Measurements from ENCODE around the gene HSPA6.

DNA sequence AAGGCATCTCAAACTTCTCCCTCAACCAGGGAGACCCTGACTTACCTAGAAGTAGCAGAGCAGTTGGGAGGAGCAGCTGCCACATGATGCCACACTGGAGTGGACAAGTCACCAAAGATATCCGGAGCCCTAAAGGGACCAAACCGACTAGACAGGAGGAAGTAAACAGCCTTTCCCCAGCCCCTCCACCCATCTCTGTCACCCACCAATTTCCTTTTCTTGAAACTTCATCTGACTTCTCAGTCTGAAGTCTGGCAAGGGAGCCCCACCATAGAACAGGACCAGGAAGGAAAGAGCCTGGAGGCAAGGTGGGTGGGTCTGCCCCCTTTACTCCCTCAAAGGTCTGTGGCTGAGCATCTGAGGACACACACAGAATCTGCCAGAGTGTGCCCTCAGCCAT is 25.3 kb downstream of the HSPA6 start, which contains the start of gene FCGR3A:
- TF ChIP-seq, protein P1, sequence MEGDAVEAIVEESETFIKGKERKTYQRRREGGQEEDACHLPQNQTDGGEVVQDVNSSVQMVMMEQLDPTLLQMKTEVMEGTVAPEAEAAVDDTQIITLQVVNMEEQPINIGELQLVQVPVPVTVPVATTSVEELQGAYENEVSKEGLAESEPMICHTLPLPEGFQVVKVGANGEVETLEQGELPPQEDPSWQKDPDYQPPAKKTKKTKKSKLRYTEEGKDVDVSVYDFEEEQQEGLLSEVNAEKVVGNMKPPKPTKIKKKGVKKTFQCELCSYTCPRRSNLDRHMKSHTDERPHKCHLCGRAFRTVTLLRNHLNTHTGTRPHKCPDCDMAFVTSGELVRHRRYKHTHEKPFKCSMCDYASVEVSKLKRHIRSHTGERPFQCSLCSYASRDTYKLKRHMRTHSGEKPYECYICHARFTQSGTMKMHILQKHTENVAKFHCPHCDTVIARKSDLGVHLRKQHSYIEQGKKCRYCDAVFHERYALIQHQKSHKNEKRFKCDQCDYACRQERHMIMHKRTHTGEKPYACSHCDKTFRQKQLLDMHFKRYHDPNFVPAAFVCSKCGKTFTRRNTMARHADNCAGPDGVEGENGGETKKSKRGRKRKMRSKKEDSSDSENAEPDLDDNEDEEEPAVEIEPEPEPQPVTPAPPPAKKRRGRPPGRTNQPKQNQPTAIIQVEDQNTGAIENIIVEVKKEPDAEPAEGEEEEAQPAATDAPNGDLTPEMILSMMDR (IDR thresholded peaks at IDR 0.05; ENCODE audit: low read depth, low read length, missing input control): no peak
- TF ChIP-seq ZBTB33 (IDR thresholded peaks at IDR 0.05) (no peak), TAF1 (conservative IDR thresholded peaks at IDR 0.05) (no peak), HNF4G (IDR thresholded peaks at IDR 0.05) (no peak), YY1 (IDR thresholded peaks at IDR 0.05) (no peak), ATF3 (IDR thresholded peaks at IDR 0.05) (no peak), SP1 (IDR thresholded peaks at IDR 0.05) (no peak), GABPA (IDR thresholded peaks at IDR 0.05 in 1 of 2, conservative IDR thresholded peaks at IDR 0.05 in 1 of 2) (no peak), RAD21 (IDR thresholded peaks at IDR 0.05) (no peak), HNF4A (conservative IDR thresholded peaks at IDR 0.05) (no peak), JUND (IDR thresholded peaks at IDR 0.05) (no peak)
- TF ChIP-seq, protein P2, sequence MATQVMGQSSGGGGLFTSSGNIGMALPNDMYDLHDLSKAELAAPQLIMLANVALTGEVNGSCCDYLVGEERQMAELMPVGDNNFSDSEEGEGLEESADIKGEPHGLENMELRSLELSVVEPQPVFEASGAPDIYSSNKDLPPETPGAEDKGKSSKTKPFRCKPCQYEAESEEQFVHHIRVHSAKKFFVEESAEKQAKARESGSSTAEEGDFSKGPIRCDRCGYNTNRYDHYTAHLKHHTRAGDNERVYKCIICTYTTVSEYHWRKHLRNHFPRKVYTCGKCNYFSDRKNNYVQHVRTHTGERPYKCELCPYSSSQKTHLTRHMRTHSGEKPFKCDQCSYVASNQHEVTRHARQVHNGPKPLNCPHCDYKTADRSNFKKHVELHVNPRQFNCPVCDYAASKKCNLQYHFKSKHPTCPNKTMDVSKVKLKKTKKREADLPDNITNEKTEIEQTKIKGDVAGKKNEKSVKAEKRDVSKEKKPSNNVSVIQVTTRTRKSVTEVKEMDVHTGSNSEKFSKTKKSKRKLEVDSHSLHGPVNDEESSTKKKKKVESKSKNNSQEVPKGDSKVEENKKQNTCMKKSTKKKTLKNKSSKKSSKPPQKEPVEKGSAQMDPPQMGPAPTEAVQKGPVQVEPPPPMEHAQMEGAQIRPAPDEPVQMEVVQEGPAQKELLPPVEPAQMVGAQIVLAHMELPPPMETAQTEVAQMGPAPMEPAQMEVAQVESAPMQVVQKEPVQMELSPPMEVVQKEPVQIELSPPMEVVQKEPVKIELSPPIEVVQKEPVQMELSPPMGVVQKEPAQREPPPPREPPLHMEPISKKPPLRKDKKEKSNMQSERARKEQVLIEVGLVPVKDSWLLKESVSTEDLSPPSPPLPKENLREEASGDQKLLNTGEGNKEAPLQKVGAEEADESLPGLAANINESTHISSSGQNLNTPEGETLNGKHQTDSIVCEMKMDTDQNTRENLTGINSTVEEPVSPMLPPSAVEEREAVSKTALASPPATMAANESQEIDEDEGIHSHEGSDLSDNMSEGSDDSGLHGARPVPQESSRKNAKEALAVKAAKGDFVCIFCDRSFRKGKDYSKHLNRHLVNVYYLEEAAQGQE (IDR thresholded peaks at IDR 0.05): no peak
- TF ChIP-seq, protein P3, sequence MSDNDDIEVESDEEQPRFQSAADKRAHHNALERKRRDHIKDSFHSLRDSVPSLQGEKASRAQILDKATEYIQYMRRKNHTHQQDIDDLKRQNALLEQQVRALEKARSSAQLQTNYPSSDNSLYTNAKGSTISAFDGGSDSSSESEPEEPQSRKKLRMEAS (IDR thresholded peaks at IDR 0.05): no peak

Measured in liver (tissue), 3 donors.